Osteoblast (primary cell): ENCODE results near the gene CARNS1. TPM values are rescaled to one million over a fixed set of nuclear protein-coding genes. Genes with fewer than 3 reads are reported as not detected.
"Not testable (repeated sequence)": the region's sequence is repeated elsewhere in the genome, so short reads cannot be mapped to it uniquely, and the experiment has no call there.

Source experiments
- DNase-seq: peaks from one replicate; pipeline ENCODE4 v3.0.0; 2011; ENCODE audit warnings: low spot score, mixed read lengths; ENCODE audit not compliant: insufficient read length; ENCODE audit errors: missing footprints
- H2AFZ ChIP-seq: 2 replicates; pipeline ENCODE4 v1.6.0; 2011; ENCODE audit warnings: mild to moderate bottlenecking, low read length
- H3K27ac ChIP-seq: 2 replicates; pipeline ENCODE4 v1.5.1; 2011; ENCODE audit warnings: mild to moderate bottlenecking, low read depth, low read length, moderate library complexity
- H3K27me3 ChIP-seq: 2 replicates; pipeline ENCODE4 v1.6.0; 2012; ENCODE audit warnings: mild to moderate bottlenecking, control low read depth, inconsistent platforms, low read length, moderate library complexity; ENCODE audit not compliant: insufficient read depth
- H3K36me3 ChIP-seq: 2 replicates; pipeline ENCODE4 v1.5.1; 2011; ENCODE audit warnings: mild to moderate bottlenecking, low read length, control low read depth, moderate library complexity; ENCODE audit not compliant: insufficient read depth
- H3K4me1 ChIP-seq: 2 replicates; pipeline ENCODE4 v1.5.1; 2011; ENCODE audit warnings: mild to moderate bottlenecking, low read length, control low read depth, moderate library complexity; ENCODE audit not compliant: insufficient read depth
- H3K4me2 ChIP-seq: 2 replicates; pipeline ENCODE4 v1.6.0; 2011; ENCODE audit warnings: mild to moderate bottlenecking, low read length; ENCODE audit not compliant: insufficient read depth
- H3K4me3 ChIP-seq: fragments of 200-600 bp; sonication (generic); 3 replicates; pipeline ENCODE4 v1.5.1; 2012; ENCODE audit warnings: mild to moderate bottlenecking, low read length, inconsistent platforms; ENCODE audit not compliant: insufficient read depth
- H3K79me2 ChIP-seq: 2 replicates; pipeline ENCODE4 v1.6.0; 2012; ENCODE audit warnings: mild to moderate bottlenecking, low read length, control low read depth, inconsistent platforms; ENCODE audit not compliant: insufficient read depth
- H3K9me3 ChIP-seq: 2 replicates; pipeline ENCODE4 v1.5.1; 2011; ENCODE audit warnings: low read depth, low read length, control low read depth
- H4K20me1 ChIP-seq: 2 replicates; pipeline ENCODE4 v1.6.0; 2012; ENCODE audit warnings: mild to moderate bottlenecking, low read length, control low read depth; ENCODE audit not compliant: insufficient read depth
- total RNA-seq: library from RNA; depleted of rRNA; stranded (reverse); fragments of >200 nt; gene quantifications from 2 replicates; pipeline ENCODE4 v1.2.3, GENCODE V29; 2012
- TF ChIP-seq, protein P1 (sequence below): IDR thresholded peaks from 2 replicates; pipeline ENCODE4 v1.5.1; 2011; ENCODE audit warnings: mild to moderate bottlenecking, low read depth, low read length, moderate library complexity; ENCODE audit errors: extremely low read depth

CARNS1 gene
- total RNA-seq, 1 donor: under 0.01 TPM

DNA sequence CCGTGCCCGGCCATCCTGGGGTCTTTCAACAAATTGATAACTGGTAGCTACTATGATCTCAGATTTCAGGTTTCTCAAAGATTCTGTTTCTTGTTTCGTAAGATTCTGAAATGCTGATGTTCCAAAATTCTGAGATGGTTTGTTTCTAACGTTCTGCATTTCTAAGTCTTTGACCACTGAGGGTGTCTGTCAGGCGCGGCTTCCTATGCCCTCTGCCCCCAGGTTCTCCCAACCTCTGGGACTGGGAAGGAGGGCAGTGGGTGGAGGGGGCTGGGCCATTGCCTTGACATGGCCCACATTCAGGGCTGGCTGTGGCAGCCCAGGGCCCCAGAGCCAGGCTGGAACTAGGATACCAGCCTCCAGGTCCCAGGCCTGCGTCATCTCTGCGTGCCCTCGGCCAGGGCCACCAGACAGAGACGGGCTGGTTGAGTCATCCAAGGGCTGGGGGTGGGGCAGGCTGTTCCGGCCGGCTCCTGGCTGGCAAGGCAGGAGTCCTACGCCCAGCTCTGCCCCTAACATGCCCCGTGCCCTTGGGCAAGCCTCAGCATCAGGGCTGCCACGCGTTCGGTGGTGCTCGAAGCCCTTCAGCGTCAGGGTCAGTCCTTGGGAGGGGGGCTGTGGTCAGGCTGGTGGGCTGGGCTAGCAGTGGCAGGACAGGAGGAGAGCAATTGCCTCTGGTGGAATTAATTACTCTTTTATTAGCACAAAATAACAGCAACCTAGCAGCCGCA, 48.4 kb downstream of the CARNS1 start:
- DNase-seq: peak; percentile 95
- peak overlapping the region; percentile 82 for H3K4me2 ChIP-seq
- no peaks in the 10 kb centered on the region for H3K36me3 ChIP-seq
- H2AFZ ChIP-seq: peak overlapping the region; percentile 65
- H3K9me3 ChIP-seq: no peaks in the 10 kb centered on the region
- peak overlapping the region; percentile 70 for H3K27ac ChIP-seq
- H4K20me1 ChIP-seq: no peaks in the 10 kb centered on the region
- peaks cover 10% of the 10 kb centered on the region for H3K79me2 ChIP-seq
- H3K4me3 ChIP-seq: peak overlapping the region; percentile 75
- TF ChIP-seq, protein P1, sequence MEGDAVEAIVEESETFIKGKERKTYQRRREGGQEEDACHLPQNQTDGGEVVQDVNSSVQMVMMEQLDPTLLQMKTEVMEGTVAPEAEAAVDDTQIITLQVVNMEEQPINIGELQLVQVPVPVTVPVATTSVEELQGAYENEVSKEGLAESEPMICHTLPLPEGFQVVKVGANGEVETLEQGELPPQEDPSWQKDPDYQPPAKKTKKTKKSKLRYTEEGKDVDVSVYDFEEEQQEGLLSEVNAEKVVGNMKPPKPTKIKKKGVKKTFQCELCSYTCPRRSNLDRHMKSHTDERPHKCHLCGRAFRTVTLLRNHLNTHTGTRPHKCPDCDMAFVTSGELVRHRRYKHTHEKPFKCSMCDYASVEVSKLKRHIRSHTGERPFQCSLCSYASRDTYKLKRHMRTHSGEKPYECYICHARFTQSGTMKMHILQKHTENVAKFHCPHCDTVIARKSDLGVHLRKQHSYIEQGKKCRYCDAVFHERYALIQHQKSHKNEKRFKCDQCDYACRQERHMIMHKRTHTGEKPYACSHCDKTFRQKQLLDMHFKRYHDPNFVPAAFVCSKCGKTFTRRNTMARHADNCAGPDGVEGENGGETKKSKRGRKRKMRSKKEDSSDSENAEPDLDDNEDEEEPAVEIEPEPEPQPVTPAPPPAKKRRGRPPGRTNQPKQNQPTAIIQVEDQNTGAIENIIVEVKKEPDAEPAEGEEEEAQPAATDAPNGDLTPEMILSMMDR: no peak
- peaks cover 3% of the 10 kb centered on the region for H3K27me3 ChIP-seq
- peaks cover 21% of the 10 kb centered on the region for H3K4me1 ChIP-seq

- H3K9me3 ChIP-seq: no peaks in the 10 kb centered on the region
- peak; percentile 97 for DNase-seq
- peaks cover 24% of the 10 kb centered on the region for H3K4me1 ChIP-seq
- TF ChIP-seq, protein P1: no peak
- H3K27ac ChIP-seq: peak overlapping the region; percentile 70
- no peaks in the 10 kb centered on the region for H3K36me3 ChIP-seq
- no peaks in the 10 kb centered on the region for H4K20me1 ChIP-seq
- H2AFZ ChIP-seq: peak overlapping the region; percentile 72
- peaks cover 10% of the 10 kb centered on the region for H3K79me2 ChIP-seq
- H3K27me3 ChIP-seq: peaks cover 3% of the 10 kb centered on the region
- peak overlapping the region; percentile 75 for H3K4me3 ChIP-seq
- H3K4me2 ChIP-seq: peak overlapping the region; percentile 82
Measured at GRCh38 chr11:67464411-67465188, 49.1 kb downstream of the CARNS1 start.

DNA sequence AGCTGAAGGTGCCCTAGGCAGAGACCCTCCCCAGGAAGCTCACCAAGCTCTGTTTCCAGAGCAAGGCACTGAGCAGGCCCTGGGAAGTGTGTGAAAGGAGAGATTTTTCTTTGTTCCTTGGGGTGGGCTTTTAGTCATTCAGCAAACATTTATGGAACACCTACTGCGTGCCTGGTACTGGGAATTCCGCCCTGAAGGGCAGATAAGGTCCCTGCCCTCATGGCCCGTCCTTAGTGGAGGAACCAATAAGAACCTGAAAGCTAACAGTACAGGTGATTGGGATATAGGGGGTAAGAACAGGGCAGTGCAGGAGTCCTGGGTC, 49.7 kb downstream of the CARNS1 start:
- Histone ChIP-seq H3K79me2 (peaks cover 10% of the 10 kb centered on the region), H3K4me1 (peaks cover 25% of the 10 kb centered on the region), H4K20me1 (no peaks in the 10 kb centered on the region), H3K27ac (peak overlapping the region; percentile 37), H3K4me3 (peak overlapping the region; percentile 75), H3K9me3 (no peaks in the 10 kb centered on the region), H3K4me2 (peak overlapping the region; percentile 82), H3K36me3 (no peaks in the 10 kb centered on the region), H3K27me3 (peaks cover 3% of the 10 kb centered on the region), H2AFZ (no peak overlapping the region)
- TF ChIP-seq, protein P1: no peak
- peak; percentile 73 for DNase-seq

DNA sequence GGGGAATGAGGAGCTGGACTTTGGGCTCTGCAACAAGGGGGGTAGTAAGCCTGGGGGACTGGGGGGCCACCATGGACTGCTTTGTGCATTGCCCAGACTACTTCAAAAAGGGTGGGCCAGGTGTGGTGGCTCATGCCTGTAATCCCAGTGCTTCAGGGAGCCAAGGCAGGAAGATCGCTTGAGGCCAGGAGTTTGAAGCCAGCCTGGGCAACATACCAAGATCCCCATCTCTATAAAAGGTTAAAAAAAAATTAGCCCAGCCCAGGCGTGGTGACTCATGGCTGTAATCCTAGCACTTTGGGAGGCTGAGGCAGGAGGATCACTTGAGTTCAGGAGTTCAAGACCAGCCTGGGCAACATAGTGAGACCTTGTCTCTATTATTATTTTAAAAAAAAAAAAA, 50.1 kb downstream of the CARNS1 start:
- DNase-seq, H3K27me3 ChIP-seq, H4K20me1 ChIP-seq, H3K27ac ChIP-seq, H3K36me3 ChIP-seq, H3K9me3 ChIP-seq, H2AFZ ChIP-seq: not testable (repeated sequence)
- H3K4me1 ChIP-seq: peaks cover 25% of the 10 kb centered on the region
- H3K4me3 ChIP-seq: peak overlapping the region; percentile 75
- H3K4me2 ChIP-seq: peak overlapping the region; percentile 82
- peaks cover 10% of the 10 kb centered on the region for H3K79me2 ChIP-seq
